Endothelial cell (in vitro differentiated cells): Measurements from ENCODE around the gene PRR7. TPM values are rescaled to one million over a fixed set of nuclear protein-coding genes. Genes with fewer than 3 reads are reported as not detected.

Source experiments
- DNase-seq: peaks from one replicate; pipeline ENCODE4 v3.0.0; 2021; ENCODE audit warnings: low spot score
- H3K27ac Mint-ChIP-seq: one replicate; pipeline ENCODE4 v1.8.0; 2021; ENCODE audit warnings: mixed read lengths, inconsistent platforms; ENCODE audit not compliant: unreplicated experiment
- H3K27me3 Mint-ChIP-seq: one replicate; pipeline ENCODE4 v1.8.0; 2021; ENCODE audit warnings: mild to moderate bottlenecking, moderate library complexity, mixed read lengths, inconsistent platforms; ENCODE audit not compliant: unreplicated experiment
- H3K36me3 Mint-ChIP-seq: one replicate; pipeline ENCODE4 v1.8.0; 2021; ENCODE audit warnings: mild to moderate bottlenecking, low read depth, mixed read lengths, inconsistent platforms; ENCODE audit not compliant: unreplicated experiment
- H3K4me1 Mint-ChIP-seq: one replicate; pipeline ENCODE4 v1.8.0; 2021; ENCODE audit warnings: mild to moderate bottlenecking, mixed read lengths, inconsistent platforms; ENCODE audit not compliant: unreplicated experiment
- H3K4me3 Mint-ChIP-seq: one replicate; pipeline ENCODE4 v1.8.0; 2021; ENCODE audit warnings: mild to moderate bottlenecking, mixed read lengths, inconsistent platforms; ENCODE audit not compliant: unreplicated experiment
- H3K9me3 Mint-ChIP-seq: one replicate; pipeline ENCODE4 v1.8.0; 2021; ENCODE audit warnings: mixed read lengths, inconsistent platforms; ENCODE audit not compliant: unreplicated experiment
- total RNA-seq: library from RNA; stranded (reverse); fragmentation: NEBNext Ultra II Directional; extraction: Animal tissue kit (Norgen Biotek cat#: 25700); gene quantifications from one replicate; pipeline ENCODE4 v1.2.1, GENCODE V29; 2021; ENCODE audit not compliant: unreplicated experiment
- TF ChIP-seq, protein P1 (sequence below): fragments of 200-600 bp; sonication (generic); IDR thresholded peaks from one replicate; pipeline ENCODE4 v1.5.0; 2021; ENCODE audit warnings: antibody characterized with exemption; ENCODE audit not compliant: unreplicated experiment

PRR7 gene
- total RNA-seq, 1 donor from 2014 or later, result 0.97 TPM

DNA sequence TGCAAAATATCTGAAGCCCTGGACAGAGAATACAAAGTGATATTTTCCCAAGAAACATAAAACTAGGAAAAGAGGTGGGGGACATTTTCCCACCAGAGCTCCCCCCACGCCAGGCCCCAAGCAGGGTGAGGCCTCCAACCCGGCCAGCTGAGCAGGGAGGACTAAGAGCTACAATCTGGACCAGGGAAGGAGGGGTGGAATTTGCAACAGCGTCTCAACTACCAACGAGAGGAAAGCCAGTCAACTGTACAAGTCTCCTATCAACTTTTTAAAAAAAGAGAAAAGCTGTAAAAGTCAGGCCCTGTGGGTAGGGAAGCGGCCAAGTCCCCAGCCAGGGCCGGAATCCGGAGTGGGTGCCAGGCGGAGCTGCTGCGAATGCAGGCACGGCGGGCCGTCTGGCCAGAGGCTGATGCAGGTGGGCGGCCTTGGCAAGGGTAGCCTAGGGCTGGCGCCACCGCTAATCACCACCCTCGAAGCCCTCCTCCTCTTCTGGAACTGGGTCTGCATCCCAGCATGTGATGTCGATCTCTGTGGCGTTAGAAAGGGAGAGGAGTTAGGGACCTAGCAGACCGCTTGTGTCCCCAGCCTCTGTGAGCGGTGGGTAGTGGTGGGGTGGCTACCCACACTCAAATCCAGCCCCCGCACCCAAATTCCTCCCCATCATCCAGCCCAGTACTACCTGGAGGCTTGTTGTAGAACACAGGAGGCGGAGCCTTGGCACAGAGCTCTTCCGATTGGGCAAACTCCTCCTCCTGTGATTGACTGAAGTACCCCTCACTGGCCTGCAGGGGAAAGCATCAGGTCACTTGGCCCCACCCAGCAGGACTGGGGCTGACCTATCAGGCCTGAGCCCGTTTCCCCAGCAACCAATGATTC, 10.6 kb downstream of the PRR7 start:
- Mint-ChIP-seq H3K36me3 (peaks cover 8% of the 10 kb centered on the region), H3K27ac (peak overlapping the region; percentile 87), H3K4me3 (peak overlapping the region; percentile 85), H3K4me1 (peaks cover 17% of the 10 kb centered on the region), H3K27me3 (peaks cover 22% of the 10 kb centered on the region), H3K9me3 (no peaks in the 10 kb centered on the region)
- peak; percentile 87 for DNase-seq
- TF ChIP-seq, protein P1, sequence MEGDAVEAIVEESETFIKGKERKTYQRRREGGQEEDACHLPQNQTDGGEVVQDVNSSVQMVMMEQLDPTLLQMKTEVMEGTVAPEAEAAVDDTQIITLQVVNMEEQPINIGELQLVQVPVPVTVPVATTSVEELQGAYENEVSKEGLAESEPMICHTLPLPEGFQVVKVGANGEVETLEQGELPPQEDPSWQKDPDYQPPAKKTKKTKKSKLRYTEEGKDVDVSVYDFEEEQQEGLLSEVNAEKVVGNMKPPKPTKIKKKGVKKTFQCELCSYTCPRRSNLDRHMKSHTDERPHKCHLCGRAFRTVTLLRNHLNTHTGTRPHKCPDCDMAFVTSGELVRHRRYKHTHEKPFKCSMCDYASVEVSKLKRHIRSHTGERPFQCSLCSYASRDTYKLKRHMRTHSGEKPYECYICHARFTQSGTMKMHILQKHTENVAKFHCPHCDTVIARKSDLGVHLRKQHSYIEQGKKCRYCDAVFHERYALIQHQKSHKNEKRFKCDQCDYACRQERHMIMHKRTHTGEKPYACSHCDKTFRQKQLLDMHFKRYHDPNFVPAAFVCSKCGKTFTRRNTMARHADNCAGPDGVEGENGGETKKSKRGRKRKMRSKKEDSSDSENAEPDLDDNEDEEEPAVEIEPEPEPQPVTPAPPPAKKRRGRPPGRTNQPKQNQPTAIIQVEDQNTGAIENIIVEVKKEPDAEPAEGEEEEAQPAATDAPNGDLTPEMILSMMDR, result peak; percentile 64

DNA sequence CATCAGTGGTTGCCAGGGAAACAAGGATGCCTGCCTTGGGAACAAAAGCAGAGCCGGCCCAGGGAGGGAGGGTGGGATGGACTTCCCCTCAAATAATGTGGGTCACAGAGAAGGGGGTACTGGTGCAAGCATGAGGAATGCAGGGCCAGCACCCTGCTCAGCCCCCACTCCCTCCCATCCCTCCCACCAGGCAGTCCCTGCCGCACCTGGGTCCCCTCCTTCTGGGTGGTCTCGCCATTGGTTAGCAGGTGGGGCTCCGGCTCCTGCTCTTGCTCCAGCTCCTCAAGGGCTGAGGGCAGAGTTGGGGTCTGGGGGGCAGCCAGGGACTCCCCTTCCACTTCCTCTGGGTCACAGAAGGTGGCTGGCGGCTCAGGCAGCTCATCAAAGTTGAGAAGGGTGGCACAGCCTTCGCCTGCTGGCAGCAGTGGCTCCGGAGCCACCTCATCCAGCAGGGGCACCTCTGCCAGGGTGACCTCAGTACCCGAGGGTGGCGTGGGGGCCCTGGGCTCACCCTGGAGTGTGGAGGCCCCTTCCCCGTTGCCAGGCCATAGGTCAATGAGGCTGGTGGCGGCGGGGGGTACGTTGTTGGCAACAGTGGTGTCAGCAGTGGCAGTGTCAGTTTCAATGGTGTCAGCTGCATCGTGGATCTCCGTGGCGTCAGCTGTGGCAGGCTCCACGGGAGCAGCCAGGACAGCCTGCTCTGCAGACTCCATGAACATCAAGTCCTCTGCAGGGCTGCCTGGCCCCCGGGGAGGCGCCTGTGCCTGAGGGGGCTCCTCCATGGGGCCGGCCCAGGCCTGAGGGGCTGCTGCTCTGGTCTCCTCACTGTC, 11.5 kb downstream of the PRR7 start:
- DNase-seq, result no peak
- H3K4me1 Mint-ChIP-seq, result peaks cover 26% of the 10 kb centered on the region
- TF ChIP-seq, protein P1, result peak; percentile 8
- peak overlapping the region; percentile 86 for H3K27ac Mint-ChIP-seq
- no peaks in the 10 kb centered on the region for H3K9me3 Mint-ChIP-seq
- peaks cover 13% of the 10 kb centered on the region for H3K36me3 Mint-ChIP-seq
- no peak overlapping the region for H3K4me3 Mint-ChIP-seq
- H3K27me3 Mint-ChIP-seq, result peaks cover 21% of the 10 kb centered on the region

DNA sequence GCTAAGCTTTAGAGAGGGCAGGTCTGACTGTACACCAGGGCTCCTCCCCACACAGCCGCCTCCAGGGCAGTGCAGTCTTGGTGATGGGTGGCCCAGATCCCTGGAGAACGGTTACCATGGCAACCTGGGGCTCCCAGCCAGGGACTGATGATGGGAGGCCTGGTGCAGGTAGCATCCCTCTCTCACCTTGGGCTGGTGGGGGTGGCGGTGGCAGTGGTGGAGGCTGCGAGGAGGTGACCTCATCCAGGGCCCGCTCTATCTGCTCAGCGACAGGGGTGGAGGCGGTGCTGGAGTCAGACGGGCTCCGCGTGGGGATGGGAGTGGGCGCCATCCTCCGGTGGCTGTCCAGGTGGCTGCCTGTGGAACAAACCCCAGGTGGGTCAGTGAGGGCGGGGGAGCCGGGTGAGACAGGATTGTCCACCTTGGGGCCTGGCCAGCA, 12.3 kb downstream of the PRR7 start:
- Mint-ChIP-seq H3K9me3 (no peaks in the 10 kb centered on the region), H3K36me3 (peaks cover 20% of the 10 kb centered on the region), H3K27ac (peak overlapping the region; percentile 64), H3K27me3 (peaks cover 22% of the 10 kb centered on the region), H3K4me1 (peaks cover 32% of the 10 kb centered on the region), H3K4me3 (no peak overlapping the region)
- no peak for DNase-seq
- TF ChIP-seq, protein P1, result no peak

DNA sequence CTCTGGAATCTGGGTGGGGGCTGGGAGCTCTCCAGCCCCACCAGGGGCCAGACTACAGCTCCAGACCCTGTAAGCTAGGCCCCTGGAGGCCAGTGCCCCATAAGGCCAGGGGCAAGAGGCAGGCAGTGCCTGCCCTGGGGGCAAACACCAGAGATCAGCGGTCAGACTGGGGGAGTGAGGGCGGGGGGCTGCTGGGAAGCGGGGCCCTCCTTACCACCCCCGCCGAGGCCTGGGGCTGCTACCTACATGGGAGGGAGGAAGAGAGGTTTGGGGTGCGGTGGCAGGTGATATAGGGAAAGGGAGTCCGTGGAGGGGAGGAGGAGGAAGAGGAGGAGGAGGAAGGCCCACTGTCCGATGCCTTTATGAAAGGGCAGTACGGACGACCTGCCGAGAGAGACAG, 12.7 kb downstream of the PRR7 start:
- peak overlapping the region; percentile 64 for H3K27ac Mint-ChIP-seq
- DNase-seq, result no peak
- TF ChIP-seq, protein P1, result no peak
- H3K4me1 Mint-ChIP-seq, result peaks cover 32% of the 10 kb centered on the region
- H3K27me3 Mint-ChIP-seq, result peaks cover 21% of the 10 kb centered on the region
- no peak overlapping the region for H3K4me3 Mint-ChIP-seq
- peaks cover 20% of the 10 kb centered on the region for H3K36me3 Mint-ChIP-seq
- no peaks in the 10 kb centered on the region for H3K9me3 Mint-ChIP-seq
